GM12878 (cell line): ENCODE measurements around the gene ETV7. TPM values are rescaled to one million over a fixed set of nuclear protein-coding genes. Genes with fewer than 3 reads are reported as not detected.

ENCODE experiments used
- ATF2 ChIP-seq: IDR thresholded peaks from 2 replicates; pipeline ENCODE4 v1.6.1; 2012; ENCODE audit warnings: low read length, inconsistent platforms
- BMI1 ChIP-seq: fragments of 450-650 bp; IDR thresholded peaks from 2 replicates; pipeline ENCODE4 v1.6.1; 2016; ENCODE audit warnings: mild to moderate bottlenecking, moderate library complexity, borderline replicate concordance
- CBX3 ChIP-seq: fragments of 200-600 bp; sonication (generic); IDR thresholded peaks from 2 replicates; pipeline ENCODE4 v1.6.1; 2016; ENCODE audit warnings: low read depth, borderline replicate concordance
- CBX5 ChIP-seq: sonication (generic); IDR thresholded peaks from 2 replicates; pipeline ENCODE4 v1.6.1; 2016; ENCODE audit warnings: low read depth, moderate library complexity, mild to moderate bottlenecking, inconsistent platforms
- HDGF ChIP-seq: fragments of 450-650 bp; IDR thresholded peaks from 2 replicates; pipeline ENCODE4 v1.6.1; 2016; ENCODE audit warnings: antibody characterized with exemption
- IRF4 ChIP-seq: IDR thresholded peaks from 2 replicates; pipeline ENCODE4 v1.6.1; 2011; ENCODE audit warnings: low read depth, low read length
- JUNB ChIP-seq: IDR thresholded peaks from 2 replicates; pipeline ENCODE4 v1.6.1; 2016; ENCODE audit warnings: antibody characterized with exemption, mild to moderate bottlenecking
- KAT2A ChIP-seq: conservative IDR thresholded peaks from 2 replicates; pipeline ENCODE4 v1.6.1; 2011; ENCODE audit warnings: low read depth, low read length; ENCODE audit not compliant: control insufficient read depth
- MEF2A ChIP-seq: IDR thresholded peaks from 2 replicates; pipeline ENCODE4 v1.6.1; 2011; ENCODE audit warnings: low read depth, mild to moderate bottlenecking, low read length, moderate library complexity; ENCODE audit not compliant: insufficient read depth
- MTA2 ChIP-seq: fragments of 450-650 bp; IDR thresholded peaks from 2 replicates; pipeline ENCODE4 v1.6.1; 2016; ENCODE audit warnings: low read depth, mild to moderate bottlenecking, moderate library complexity
- MTA3 ChIP-seq: IDR thresholded peaks from 2 replicates; pipeline ENCODE4 v1.6.1; 2012; ENCODE audit warnings: low read length, inconsistent platforms, borderline replicate concordance
- NR2C2 ChIP-seq: IDR thresholded peaks from 2 replicates; pipeline ENCODE4 v1.6.1; 2011; ENCODE audit warnings: borderline replicate concordance, low read depth; ENCODE audit not compliant: control insufficient read depth, insufficient read length
- POLR2A ChIP-seq: IDR thresholded peaks from 2 replicates; pipeline ENCODE4 v1.6.1; 2011; ENCODE audit warnings: low read depth, mild to moderate bottlenecking, low read length
- RELA ChIP-seq: fragments of 450-650 bp; IDR thresholded peaks from 2 replicates; pipeline ENCODE4 v1.8.0; 2014; ENCODE audit warnings: borderline replicate concordance; ENCODE audit not compliant: partially characterized antibody
- SPI1 ChIP-seq: IDR thresholded peaks from 2 replicates; pipeline ENCODE4 v1.6.1; 2011; ENCODE audit warnings: low read depth, mild to moderate bottlenecking, low read length, moderate library complexity, borderline replicate concordance; ENCODE audit not compliant: insufficient read depth
- SREBF2 ChIP-seq: IDR thresholded peaks from 2 replicates; pipeline ENCODE4 v1.6.1; 2012; ENCODE audit warnings: mild to moderate bottlenecking, low read length
- SUPT20H ChIP-seq: IDR thresholded peaks from 2 replicates; pipeline ENCODE4 v1.6.1; 2011; ENCODE audit warnings: low read depth, mild to moderate bottlenecking, low read length, moderate library complexity, borderline replicate concordance; ENCODE audit not compliant: control insufficient read depth
- SUZ12 ChIP-seq: fragments of 200-600 bp; sonication (generic); IDR thresholded peaks from one replicate; pipeline ENCODE4 v1.6.1; 2018; ENCODE audit warnings: antibody characterized with exemption, mild to moderate bottlenecking; ENCODE audit not compliant: unreplicated experiment
- TARDBP ChIP-seq: IDR thresholded peaks from 2 replicates; pipeline ENCODE4 v1.6.1; 2016; ENCODE audit warnings: borderline replicate concordance
- YBX1 ChIP-seq: fragments of 450-650 bp; IDR thresholded peaks from 2 replicates; pipeline ENCODE4 v1.6.1; 2016; ENCODE audit warnings: antibody characterized with exemption
- ZNF207 ChIP-seq: fragments of 450-650 bp; IDR thresholded peaks from 2 replicates; pipeline ENCODE4 v1.6.1; 2014; ENCODE audit warnings: antibody characterized with exemption, mild to moderate bottlenecking, borderline replicate concordance
- ZNF217 ChIP-seq: fragments of 450-650 bp; IDR thresholded peaks from 2 replicates; pipeline ENCODE4 v1.6.1; 2017; ENCODE audit warnings: antibody characterized with exemption, mild to moderate bottlenecking
- ZSCAN29 ChIP-seq: fragments of 450-650 bp; IDR thresholded peaks from 2 replicates; pipeline ENCODE4 v1.6.1; 2017; ENCODE audit warnings: mild to moderate bottlenecking, moderate library complexity
- polyA plus RNA-seq, 11 experiments: library from polyadenylated mRNA; depleted of rRNA in 4 of 11; unstranded in 6 of 11; stranded (reverse) in 5 of 11; fragments of >200 nt; fragmentation: Nextera tagmentation in 4 of 11; fragmentation: Illumina TruSeq in 1 of 11; extraction: Ambion mirVana in 4 of 11; extraction: Trizol in 1 of 11; gene quantifications; 1 replicate in 1 of 11; 2 replicates in 10 of 11; pipeline versions ENCODE4 v1.2.1 to v1.2.3, GENCODE V29; 2011 to 2016; ENCODE audit warnings: inconsistent platforms in 2 of 11, missing spikeins in 2 of 11, low read depth in 1 of 11
- total RNA-seq, 4 experiments: library from RNA; depleted of rRNA in 3 of 4; stranded (reverse); fragments of >200 nt in 3 of 4; fragmentation: Illumina TruSeq in 1 of 4; extraction: Trizol in 1 of 4; gene quantifications; 2 replicates each; pipeline versions ENCODE4 v1.2.1 to v1.2.3, GENCODE V29; 2013 to 2021
- TF ChIP-seq, protein P1 (sequence below): fragments of 450-650 bp; IDR thresholded peaks from 2 replicates; pipeline ENCODE4 v1.6.1; 2018; ENCODE audit warnings: borderline replicate concordance, mild to moderate bottlenecking; ENCODE audit not compliant: partially characterized antibody
- TF ChIP-seq, protein P2 (sequence below): fragments of 450-650 bp; IDR thresholded peaks from 2 replicates; pipeline ENCODE4 v1.6.1; 2017; ENCODE audit warnings: mild to moderate bottlenecking, low read depth, inconsistent platforms; ENCODE audit not compliant: poor library complexity, severe bottlenecking
- TF ChIP-seq, protein P3 (sequence below): IDR thresholded peaks from 2 replicates; pipeline ENCODE4 v1.6.1; 2011; ENCODE audit warnings: low read depth, mild to moderate bottlenecking, low read length, moderate library complexity, borderline replicate concordance; ENCODE audit errors: extremely low read depth

The ETV7 gene
- total and polyA plus RNA-seq, 10 of the 15 experiments (the other 5 are each of a cell fraction or from before 2014, with no cell fraction given), result 0.04 to 1.8 (median 1.3) TPM

- TF ChIP-seq, protein P1, sequence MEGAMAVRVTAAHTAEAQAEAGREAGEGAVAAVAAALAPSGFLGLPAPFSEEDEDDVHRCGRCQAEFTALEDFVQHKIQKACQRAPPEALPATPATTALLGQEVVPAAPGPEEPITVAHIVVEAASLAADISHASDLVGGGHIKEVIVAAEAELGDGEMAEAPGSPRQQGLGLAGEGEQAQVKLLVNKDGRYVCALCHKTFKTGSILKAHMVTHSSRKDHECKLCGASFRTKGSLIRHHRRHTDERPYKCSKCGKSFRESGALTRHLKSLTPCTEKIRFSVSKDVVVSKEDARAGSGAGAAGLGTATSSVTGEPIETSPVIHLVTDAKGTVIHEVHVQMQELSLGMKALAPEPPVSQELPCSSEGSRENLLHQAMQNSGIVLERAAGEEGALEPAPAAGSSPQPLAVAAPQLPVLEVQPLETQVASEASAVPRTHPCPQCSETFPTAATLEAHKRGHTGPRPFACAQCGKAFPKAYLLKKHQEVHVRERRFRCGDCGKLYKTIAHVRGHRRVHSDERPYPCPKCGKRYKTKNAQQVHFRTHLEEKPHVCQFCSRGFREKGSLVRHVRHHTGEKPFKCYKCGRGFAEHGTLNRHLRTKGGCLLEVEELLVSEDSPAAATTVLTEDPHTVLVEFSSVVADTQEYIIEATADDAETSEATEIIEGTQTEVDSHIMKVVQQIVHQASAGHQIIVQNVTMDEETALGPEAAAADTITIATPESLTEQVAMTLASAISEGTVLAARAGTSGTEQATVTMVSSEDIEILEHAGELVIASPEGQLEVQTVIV, result no peak
- TF ChIP-seq SREBF2 (no peak), ZNF207 (no peak), CBX3 (no peak), IRF4 (no peak), JUNB (peak; percentile 23; the same call in 1 of the 2 replicates), YBX1 (no peak), RELA (peak; percentile 72), TARDBP (no peak), SUPT20H (no peak), SUZ12 (no peak), MEF2A (peak; percentile 71), POLR2A (no peak; the same call in 1 of the 2 replicates), CBX5 (no peak), ZNF217 (no peak), HDGF (peak; percentile 55; the same call in 1 of the 2 replicates), ZSCAN29 (no peak), KAT2A (no peak), ATF2 (no peak; the same call in 1 of the 2 replicates), MTA2 (no peak; the same call in none of the 2 replicates), BMI1 (no peak), MTA3 (no peak), SPI1 (no peak), NR2C2 (no peak)
- TF ChIP-seq, protein P2, sequence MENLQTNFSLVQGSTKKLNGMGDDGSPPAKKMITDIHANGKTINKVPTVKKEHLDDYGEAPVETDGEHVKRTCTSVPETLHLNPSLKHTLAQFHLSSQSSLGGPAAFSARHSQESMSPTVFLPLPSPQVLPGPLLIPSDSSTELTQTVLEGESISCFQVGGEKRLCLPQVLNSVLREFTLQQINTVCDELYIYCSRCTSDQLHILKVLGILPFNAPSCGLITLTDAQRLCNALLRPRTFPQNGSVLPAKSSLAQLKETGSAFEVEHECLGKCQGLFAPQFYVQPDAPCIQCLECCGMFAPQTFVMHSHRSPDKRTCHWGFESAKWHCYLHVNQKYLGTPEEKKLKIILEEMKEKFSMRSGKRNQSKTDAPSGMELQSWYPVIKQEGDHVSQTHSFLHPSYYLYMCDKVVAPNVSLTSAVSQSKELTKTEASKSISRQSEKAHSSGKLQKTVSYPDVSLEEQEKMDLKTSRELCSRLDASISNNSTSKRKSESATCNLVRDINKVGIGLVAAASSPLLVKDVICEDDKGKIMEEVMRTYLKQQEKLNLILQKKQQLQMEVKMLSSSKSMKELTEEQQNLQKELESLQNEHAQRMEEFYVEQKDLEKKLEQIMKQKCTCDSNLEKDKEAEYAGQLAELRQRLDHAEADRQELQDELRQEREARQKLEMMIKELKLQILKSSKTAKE, result no peak
- TF ChIP-seq, protein P3, sequence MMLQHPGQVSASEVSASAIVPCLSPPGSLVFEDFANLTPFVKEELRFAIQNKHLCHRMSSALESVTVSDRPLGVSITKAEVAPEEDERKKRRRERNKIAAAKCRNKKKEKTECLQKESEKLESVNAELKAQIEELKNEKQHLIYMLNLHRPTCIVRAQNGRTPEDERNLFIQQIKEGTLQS, result no peak
Observed at GRCh38 chr6:36364669-36365479, 22.6 kb downstream of the ETV7 start (continued).
